ENCODE measurements around the gene SLC2A1.

DNA sequence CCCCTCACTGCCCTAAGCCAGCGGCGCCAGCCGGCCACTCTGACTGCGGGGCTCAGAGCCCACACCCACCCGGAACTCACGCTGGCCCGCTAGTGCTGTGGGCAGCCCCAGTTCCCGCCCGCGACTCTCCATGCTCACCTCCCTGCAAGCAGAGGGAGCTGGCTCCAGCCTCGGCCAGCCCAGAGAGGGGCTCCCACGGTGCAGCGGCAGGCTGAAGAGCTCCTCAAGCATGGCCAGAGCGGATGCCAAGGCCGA is 41.5 kb downstream of the SLC2A1 start:
- TF ChIP-seq, protein P1, sequence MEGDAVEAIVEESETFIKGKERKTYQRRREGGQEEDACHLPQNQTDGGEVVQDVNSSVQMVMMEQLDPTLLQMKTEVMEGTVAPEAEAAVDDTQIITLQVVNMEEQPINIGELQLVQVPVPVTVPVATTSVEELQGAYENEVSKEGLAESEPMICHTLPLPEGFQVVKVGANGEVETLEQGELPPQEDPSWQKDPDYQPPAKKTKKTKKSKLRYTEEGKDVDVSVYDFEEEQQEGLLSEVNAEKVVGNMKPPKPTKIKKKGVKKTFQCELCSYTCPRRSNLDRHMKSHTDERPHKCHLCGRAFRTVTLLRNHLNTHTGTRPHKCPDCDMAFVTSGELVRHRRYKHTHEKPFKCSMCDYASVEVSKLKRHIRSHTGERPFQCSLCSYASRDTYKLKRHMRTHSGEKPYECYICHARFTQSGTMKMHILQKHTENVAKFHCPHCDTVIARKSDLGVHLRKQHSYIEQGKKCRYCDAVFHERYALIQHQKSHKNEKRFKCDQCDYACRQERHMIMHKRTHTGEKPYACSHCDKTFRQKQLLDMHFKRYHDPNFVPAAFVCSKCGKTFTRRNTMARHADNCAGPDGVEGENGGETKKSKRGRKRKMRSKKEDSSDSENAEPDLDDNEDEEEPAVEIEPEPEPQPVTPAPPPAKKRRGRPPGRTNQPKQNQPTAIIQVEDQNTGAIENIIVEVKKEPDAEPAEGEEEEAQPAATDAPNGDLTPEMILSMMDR (IDR thresholded peaks at IDR 0.05; ENCODE audit: low read depth, low read length, poor library complexity, severe bottlenecking) = no peak
- no peak for TF ChIP-seq EZH2phosphoT487 (IDR thresholded peaks at IDR 0.05; ENCODE audit: borderline replicate concordance, low read length)

All from DOHH2 (cell line).